ENCODE measurements around the gene LCTL. TPM values are rescaled to one million over a fixed set of nuclear protein-coding genes. Genes with fewer than 3 reads are reported as not detected.
"Not testable (repeated sequence)": the region's sequence is repeated elsewhere in the genome, so short reads cannot be mapped to it uniquely, and the experiment has no call there.

Gene LCTL
- total RNA-seq, 6 experiments from 2014 or later, result 0.12 to 0.76 (median 0.74) TPM

DNA sequence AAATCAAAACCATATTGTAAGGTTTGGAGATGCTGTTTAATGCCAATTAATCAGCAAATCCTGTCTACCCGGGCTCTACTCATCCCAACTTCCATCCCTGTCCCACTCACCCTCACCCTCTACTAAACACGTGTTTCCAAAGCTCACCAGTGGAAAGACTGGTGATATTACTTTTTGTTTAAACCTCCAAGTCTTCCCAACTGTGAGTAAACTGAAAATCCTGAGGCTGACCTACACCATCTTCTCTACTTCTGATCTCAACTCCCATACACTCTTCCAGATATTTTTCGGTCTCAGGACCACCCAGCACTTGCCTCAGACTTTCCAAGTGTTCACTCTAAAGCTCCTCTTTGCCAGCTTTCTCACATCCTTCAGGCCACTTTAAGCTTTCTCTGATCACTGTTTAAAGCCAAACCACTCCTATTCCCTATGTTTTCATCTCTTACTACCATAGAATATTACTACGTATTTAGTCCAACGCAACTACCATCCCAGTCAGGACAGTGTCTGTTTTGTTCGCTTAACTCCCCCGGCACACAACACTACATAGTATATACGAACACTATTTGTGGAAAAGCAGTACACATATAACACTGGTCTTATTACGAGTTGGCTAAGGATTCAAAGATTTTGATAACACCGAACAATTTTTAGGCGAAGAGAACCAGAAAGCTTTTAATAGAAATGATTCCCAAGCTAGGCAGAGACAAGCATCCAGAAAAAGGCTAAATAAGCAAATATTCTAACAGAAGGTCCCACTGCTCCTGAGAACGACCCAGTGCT, 61.8 kb downstream of the LCTL start:
- DNase-seq, result no peak
- Mint-ChIP-seq H3K4me3 (peak overlapping the region; percentile 96), H3K27me3 (ENCODE audit: insufficient read depth) (peaks cover 10% of the 10 kb centered on the region), H3K36me3 (ENCODE audit: low read depth) (peaks cover 49% of the 10 kb centered on the region), H3K27ac (peak overlapping the region; percentile 97), H3K4me1 (ENCODE audit: low read depth) (peaks cover 61% of the 10 kb centered on the region), H3K9me3 (peaks cover 4% of the 10 kb centered on the region)
- TF ChIP-seq CTCF (IDR thresholded peaks at IDR 0.05), result no peak

- peak overlapping the region; percentile 97 for H3K27ac Mint-ChIP-seq
- H3K36me3 Mint-ChIP-seq (ENCODE audit: low read depth), result peaks cover 57% of the 10 kb centered on the region
Observed at GRCh38 chr15:66503041-66503648, 62.7 kb downstream of the LCTL start.

GRCh38 chr15:66502491-66502890, 63.3 kb downstream of the LCTL start:
- Mint-ChIP-seq H3K4me3 (peak overlapping the region; percentile 96), H3K27ac (peak overlapping the region; percentile 97), H3K9me3 (peaks cover 4% of the 10 kb centered on the region), H3K36me3 (ENCODE audit: low read depth) (peaks cover 62% of the 10 kb centered on the region), H3K27me3 (ENCODE audit: insufficient read depth) (peaks cover 20% of the 10 kb centered on the region), H3K4me1 (ENCODE audit: low read depth) (peaks cover 64% of the 10 kb centered on the region)
- no peak for DNase-seq
- no peak for TF ChIP-seq CTCF (IDR thresholded peaks at IDR 0.05)

More at GRCh38 chr15:66503041-66503648, 62.7 kb downstream of the LCTL start:
- not testable (repeated sequence) for H3K9me3 Mint-ChIP-seq
- DNase-seq, result peak; percentile 50
- Mint-ChIP-seq H3K4me1 (ENCODE audit: low read depth) (peaks cover 66% of the 10 kb centered on the region), H3K4me3 (peak overlapping the region; percentile 96), H3K27me3 (ENCODE audit: insufficient read depth) (peaks cover 14% of the 10 kb centered on the region)

GRCh38 chr15:66500346-66500745, 65.5 kb downstream of the LCTL start:
- Mint-ChIP-seq H3K36me3 (ENCODE audit: low read depth) (peaks cover 68% of the 10 kb centered on the region), H3K4me3 (peak overlapping the region; percentile 17), H3K27ac (peak overlapping the region; percentile 42), H3K4me1 (ENCODE audit: low read depth) (peaks cover 57% of the 10 kb centered on the region), H3K27me3 (ENCODE audit: insufficient read depth) (peaks cover 27% of the 10 kb centered on the region)
- DNase-seq, H3K9me3 Mint-ChIP-seq: not testable (repeated sequence)

DNA sequence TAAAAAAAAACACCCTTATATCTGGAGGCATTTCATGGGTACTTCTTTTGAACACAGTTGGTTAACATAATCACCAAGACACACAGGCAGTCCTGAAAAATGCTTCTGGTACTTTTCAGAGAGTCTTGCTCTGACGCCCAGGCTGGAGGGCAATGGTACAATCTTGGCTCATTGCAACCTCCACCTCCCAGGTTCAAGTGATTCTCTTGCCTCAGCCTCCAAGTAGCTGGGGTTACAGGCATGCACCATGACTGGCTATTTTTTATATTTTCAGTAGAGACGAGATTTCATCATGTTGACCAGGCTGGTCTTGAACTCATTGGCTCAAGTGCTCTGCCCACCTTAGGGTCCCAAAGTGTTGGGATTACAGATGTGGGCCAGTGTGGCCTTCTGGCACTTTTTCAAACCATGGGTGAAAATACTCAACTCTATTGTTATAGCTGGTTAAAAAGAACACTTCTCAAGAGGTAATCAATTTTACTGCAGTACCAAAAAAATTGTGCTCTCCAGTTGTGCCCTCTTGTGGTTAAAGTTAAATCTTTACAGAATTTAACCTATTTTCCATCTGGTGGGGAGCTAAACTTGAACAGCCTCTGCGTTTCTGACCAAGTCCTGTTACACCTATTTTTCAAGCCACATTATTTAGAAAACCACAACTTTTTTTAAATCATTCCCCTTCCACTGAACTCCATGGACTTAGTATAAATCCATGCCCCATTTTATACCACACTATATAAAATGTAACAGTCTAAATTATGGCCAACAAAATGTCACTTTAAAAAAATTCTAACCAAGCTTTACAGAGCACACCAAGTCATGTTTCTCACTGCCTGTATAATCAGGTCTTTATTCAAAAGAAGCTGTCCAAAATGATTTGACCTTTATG, 67.1 kb downstream of the LCTL start:
- peak; percentile 52 for DNase-seq
- Mint-ChIP-seq H3K27me3 (ENCODE audit: insufficient read depth) (peaks cover 23% of the 10 kb centered on the region), H3K36me3 (ENCODE audit: low read depth) (peaks cover 64% of the 10 kb centered on the region), H3K4me3 (peak overlapping the region; percentile 93), H3K27ac (peak overlapping the region; percentile 82), H3K9me3 (no peaks in the 10 kb centered on the region; the same call in 1 of the 2 replicates), H3K4me1 (ENCODE audit: low read depth) (peaks cover 53% of the 10 kb centered on the region)
- TF ChIP-seq CTCF (IDR thresholded peaks at IDR 0.05), result peak; percentile 77

Other genes starting within 250 kb of the LCTL start
- gene TIPIN, start 209.3 kb downstream of the LCTL start, total RNA-seq (2021; fragmentation: NEBNext Ultra II Directional; extraction: Animal tissue kit (Norgen Biotek cat#: 25700)), result 10 to 100 TPM in 5 of 6 experiments, 1 to 10 TPM in 1; 7.8 to 15.7 (median 14.4) TPM
- gene MAP2K1, start 179.1 kb downstream of the LCTL start, total RNA-seq (2021; fragmentation: NEBNext Ultra II Directional; extraction: Animal tissue kit (Norgen Biotek cat#: 25700)), result 10 to 100 TPM; 45.2 to 64.7 (median 49.5) TPM
- gene SNAPC5, start 68.2 kb downstream of the LCTL start, total RNA-seq (2021; fragmentation: NEBNext Ultra II Directional; extraction: Animal tissue kit (Norgen Biotek cat#: 25700)), result 10 to 100 TPM; 17.6 to 27.5 (median 22.5) TPM
- gene RPL4, start 61.1 kb downstream of the LCTL start, total RNA-seq (2021; fragmentation: NEBNext Ultra II Directional; extraction: Animal tissue kit (Norgen Biotek cat#: 25700)), result 1,000 to 10,000 TPM; 2,685 to 3,032 (median 2,841) TPM
- gene ZWILCH, start 60.7 kb downstream of the LCTL start, total RNA-seq (2021; fragmentation: NEBNext Ultra II Directional; extraction: Animal tissue kit (Norgen Biotek cat#: 25700)), result 10 to 100 TPM; 18.5 to 30.0 (median 25.9) TPM
- gene SMAD6, start 136.2 kb upstream of the LCTL start, total RNA-seq (2021; fragmentation: NEBNext Ultra II Directional; extraction: Animal tissue kit (Norgen Biotek cat#: 25700)), result 10 to 100 TPM; 10.2 to 18.1 (median 16.4) TPM